ENCODE results near the gene PSMA6.
A peak's percentile ranks its signal among the peaks of the same experiment; 100 is the strongest.
"Not testable (repeated sequence)": the region's sequence is repeated elsewhere in the genome, so short reads cannot be mapped to it uniquely, and the experiment has no call there.

Gene PSMA6

DNA sequence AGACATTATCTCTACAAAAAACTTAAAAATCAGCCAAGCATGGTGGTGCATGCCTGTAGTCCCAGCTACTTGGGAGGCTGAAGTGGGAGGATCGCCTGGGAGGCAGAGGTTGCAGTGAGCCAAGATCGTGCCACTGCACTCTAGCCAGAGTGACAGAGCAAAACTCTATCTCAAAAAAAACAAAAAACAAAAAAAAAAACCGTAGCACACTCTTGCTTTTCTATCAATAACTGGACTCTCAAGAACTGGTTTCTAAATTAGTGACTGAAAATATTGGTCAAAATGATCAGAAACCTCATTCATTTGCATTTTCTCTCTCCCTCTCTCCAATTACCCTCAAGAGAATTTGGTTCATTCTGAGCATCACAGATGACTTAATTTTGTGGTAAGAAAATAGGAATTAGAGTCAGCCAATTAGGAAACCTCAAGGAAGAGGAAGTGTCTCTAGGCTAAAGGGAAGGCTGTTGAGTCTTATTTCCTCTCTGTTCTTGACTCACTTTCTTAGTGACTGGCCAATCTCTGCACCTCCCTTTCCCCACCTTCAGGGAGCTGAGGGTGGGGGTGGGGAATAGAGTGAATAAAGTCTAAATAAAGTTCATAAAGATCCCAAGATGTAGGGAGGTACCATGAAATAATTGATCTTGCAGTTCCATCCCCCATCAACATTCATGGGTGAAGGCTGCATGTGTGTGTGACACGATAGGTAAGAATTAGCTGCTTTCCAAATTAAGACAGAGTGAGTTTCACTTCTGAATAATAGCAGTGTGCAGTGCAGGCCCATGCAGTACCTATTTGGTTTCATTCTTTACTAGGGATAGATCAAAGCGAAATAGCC, 6.8 kb upstream of the PSMA6 start:
- no peak for DNase-seq

DNA sequence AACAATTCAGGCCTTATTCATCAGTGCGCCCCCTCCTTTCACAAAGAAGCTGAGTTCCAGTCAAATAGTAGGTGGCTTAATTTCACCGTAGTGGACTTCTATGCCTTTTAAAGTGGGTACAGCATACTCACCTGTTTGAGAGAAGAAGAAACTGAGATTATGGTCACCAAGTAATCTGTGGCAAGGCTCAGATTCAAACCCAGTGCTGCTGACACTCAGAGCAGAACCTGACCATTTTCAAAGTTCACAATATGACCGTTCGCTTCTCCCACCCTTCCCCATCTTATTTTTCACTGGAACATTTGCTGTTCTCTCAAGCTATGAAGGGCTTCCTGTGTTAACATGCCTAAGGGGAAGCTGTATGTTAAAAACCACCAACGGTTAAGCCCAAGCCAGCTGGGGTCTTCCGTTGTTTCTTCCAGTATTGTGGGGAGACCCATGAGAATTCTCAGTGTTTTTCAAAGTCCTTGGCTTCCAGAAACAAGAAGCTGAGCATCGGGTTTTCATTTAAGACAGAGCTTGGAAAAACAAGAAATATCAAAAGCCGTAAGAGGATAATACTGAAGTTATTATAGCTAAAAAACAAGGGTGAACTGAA, 6.1 kb upstream of the PSMA6 start:
- DNase-seq = no peak

DNA sequence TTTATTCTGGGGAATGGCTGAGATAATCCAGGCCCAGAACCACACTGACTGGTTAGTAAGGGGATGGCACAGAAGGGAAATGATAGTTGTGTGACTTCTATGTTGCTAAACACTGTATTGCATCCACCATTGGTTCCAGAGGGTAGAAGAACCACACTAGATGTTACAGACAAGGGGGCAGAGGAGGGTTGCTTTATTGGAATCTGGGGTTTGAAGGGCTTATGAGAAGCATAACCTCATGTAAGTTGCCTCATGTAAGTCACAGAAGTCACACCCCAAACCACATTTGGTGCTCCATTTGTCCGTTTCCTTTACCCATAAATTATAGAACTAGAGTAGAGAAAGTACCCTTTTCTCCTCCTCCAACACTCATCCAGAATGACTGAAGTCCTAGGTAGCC, 5.5 kb upstream of the PSMA6 start:
- DNase-seq = no peak

DNA sequence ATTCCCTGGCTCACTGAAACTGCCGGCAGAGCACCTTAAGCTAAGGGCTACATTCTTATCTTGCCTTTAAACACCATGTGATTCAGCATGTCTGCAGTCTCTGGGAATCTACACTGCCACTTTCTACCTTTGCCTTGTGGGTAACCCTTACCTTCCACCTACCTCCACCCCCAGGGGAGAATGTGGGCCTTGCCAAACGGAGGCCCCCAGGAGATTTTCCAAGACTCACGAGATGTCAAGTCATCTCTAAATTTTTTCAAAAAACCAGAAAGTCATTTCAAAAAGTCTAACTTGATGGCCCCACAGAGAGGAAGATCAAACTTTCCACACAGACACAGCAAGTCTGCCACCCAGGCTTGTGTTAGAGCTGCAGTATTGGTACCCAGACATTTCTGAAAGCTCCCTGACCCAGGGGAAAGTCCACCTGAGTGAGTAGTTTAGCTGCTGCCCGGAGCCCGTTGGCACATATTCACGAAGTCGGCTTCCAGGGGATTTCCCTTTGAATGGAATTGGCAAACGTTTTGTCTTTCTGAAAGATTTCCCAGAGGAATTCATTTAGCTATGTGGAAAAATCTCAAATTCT, 4.7 kb upstream of the PSMA6 start:
- no peak for DNase-seq

DNA sequence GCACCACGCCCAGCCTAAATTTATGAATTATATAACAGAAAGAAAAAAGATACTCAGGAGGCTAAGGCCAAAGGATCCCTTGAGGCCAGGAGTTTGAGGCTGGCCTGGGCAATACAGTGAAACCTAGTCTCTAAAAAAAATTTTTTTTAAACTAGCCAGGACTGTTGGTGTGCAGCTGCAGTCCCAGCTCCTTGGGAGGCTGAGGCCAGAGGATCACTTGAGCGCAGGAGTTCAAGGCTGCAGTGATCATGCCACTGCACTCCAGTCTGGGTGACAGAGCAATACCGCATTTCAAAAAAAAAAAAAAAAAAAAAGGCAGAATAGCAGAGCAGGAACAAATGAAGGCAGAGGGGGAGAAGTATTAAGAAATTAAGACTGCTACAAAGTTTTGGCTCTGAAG, 2.6 kb upstream of the PSMA6 start:
- no peak for DNase-seq

DNA sequence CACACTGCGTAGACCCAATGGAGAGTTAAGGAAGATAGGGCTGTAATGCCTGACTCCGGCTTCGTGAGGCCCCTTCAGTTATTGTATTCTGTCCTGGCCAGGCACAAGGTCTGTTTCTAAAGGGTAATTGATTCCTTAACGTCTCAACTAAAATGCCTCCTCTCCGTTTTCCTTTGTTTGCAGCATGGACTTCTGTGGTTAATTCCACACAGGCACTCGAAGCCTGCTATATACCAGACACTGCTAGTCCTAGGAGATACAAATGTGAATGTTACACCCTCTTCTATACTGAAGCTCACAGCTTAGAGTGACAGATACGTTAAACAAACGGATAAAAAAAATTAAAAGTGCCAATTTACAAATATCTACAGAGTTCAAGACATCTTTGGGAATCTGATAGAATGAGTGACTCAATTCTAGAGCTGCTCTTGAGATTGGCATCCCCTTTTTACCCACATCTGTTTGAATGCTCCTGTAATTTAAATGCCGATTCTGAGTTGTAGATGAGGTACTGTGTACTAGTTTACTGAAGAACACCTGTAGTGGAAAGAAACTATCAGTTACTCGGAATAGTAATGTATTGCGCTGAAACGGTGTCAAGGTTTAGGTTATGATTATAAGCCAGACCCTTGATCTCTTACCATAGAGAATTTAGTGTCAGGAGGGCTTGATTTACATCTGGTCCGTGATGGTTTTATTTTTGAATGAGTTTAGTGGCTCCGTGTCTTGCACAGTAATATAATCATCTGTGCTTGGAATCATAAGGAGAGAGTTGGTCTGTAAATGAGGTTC, 784 bp downstream of the PSMA6 start:
- no peak for DNase-seq

DNA sequence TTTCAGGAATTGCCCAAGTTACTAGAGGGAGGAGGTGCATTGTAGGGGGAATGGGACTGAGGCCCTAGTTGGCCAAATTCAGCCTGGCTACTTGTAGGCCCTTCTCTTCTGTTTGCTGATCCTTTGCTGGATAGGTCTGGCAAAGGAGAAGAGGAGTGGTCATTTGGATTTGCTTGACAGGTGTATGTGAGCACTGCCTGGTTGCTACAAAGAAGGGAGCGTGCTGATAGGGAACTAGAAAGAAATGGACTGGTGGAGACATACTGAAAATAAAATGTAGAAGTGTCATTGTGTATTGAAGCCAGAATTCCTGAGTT, 3.6 kb downstream of the PSMA6 start:
- no peak for DNase-seq

DNA sequence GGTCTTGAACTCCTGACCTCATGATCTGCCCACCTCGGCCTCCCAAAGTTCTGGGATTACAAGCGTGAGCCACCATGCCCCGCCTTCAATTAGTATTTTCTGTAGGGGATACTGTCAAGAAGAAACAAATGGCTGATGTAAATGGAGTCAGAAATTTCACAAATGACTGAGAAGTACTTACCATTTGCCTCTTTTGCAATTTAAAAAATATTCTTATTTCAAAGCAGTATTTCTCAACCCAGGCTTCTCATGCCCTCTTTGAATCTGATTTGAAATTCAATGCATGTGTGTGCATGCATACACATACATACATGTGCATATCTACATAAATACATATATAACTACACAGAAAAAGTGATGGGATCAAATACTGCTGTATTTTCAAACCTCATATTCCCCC, 4.4 kb downstream of the PSMA6 start:
- DNase-seq = no peak

DNA sequence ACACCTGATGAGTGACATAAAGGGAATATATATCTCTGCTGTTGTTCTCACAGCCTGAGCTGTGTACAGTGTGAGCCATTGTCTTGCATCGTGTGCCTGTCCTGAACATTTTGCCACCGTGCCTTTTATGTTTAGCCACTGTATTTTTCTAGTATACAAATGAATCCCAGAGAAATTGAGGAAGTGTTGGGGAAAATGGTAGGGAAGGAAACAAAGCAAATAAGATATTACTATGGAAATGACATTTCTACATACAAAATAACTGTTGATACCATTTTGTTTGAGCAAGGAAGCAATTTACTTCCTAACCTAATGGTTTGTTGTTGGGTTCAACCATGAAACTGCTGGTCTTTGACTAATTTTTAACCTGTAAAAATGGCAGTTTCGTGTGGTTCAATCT, 5.5 kb downstream of the PSMA6 start:
- no peak for DNase-seq

DNA sequence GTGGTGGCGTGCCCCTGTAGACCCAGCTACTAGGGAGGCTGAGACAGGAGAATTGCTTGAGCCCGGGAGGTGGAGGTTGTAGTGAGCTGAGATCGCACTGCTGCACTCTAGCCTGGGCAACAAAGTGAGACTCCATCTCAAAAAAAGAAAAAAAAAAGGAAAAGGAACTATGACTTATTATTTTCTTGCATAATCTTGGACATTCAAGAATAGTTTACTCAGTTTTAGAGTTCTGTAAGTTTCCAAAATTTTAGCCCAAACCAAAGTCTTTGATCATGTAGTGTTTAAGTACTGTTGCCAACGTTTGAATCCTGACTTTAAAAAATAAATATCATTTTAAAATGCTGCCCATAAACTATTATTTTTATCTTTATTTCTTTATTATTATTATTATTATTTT, 6.2 kb downstream of the PSMA6 start:
- DNase-seq = no peak

DNA sequence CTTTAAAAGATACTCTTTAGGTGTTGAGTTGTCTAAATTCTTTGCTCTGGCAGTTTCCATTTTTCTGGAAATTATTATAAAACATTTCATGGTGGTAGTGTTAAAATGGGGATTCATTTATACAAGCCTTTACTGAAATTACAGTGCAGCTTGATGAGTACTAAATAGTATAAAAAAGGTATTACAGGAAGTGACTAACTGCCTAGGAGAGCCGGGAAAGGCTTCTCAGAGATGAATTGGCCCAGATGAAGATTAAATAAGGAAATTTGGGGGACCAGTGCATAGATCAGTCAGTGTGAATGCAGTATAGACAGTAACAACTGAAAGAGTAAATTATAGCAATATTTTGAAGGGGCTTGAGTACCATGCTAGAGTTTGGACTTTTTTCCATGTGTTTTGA, 7.5 kb downstream of the PSMA6 start:
- DNase-seq = no peak

DNA sequence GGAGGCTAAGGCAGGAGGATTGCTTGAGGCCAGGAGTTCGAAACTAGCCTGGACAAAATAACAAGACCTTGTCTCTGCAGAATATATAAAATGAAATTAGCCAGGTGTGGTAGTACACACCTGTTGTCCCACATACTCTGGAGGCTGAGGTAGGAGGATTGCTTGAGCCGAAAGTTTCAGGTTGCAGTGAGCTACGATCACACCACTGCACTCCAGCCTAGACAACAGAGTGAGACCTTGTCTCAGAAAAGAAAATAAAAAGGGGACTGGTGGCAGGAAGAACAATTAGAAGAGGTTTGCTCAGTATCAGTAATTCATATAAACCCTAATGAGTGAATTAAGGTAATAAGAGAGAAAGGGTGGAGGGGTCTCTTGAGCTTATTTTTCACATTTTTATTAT, 8.0 kb downstream of the PSMA6 start:
- DNase-seq = no peak

DNA sequence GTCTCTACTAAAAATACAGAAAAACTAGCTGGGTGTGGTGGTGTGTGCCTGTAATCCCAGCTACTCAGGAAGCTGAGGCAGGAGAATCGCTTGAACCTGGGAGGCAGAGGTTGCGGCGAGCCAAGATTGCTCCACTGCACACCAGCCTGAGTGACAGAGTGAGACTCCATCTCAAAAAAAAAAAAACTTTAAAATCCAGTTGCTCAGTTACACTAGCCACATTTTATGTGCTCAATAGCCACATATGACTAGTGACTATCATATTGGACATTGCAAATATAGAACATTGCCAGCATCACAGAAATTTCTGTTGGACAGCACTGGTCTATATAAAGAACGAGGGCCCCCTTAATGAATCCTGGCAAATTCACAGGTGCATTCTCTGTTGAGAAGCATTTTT, 9.2 kb downstream of the PSMA6 start:
- DNase-seq = not testable (repeated sequence)

DNA sequence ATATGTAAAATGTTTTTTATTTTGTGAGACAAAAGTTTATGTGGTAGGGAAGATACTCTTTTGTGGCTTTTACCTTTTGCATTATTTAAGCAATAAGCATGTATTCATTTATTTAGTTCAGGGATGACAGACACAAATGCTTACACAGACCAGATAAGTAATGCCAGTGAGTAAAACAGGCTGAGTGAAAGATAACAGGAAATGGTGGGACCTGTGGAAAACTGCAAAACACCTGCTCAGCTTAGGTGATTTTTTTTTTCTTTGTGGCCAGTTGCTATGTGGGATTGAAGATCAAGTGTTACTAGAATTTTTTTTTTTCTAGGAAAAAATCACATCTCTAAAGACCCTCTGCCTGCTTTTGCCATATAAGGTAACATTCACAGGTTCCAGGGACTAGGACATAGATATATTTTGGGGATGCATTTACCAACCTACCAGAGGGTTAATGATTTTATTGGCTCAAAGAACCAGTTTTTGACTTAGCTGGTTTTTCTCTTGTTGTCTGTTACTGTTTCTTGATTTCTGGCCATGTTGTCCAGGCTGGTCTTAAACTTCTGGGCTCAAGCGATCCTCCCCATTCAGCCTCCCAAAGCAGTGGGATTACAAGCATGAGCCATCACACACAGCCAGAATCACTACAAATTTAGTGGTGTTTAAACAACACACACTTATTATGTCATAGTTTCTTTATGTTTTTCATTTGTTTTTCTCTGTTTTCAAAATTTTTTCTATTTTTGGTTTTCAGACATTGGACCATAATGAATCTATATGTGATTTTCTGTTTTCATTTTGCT, 9.8 kb downstream of the PSMA6 start:
- peak; percentile 2 for DNase-seq

DNA sequence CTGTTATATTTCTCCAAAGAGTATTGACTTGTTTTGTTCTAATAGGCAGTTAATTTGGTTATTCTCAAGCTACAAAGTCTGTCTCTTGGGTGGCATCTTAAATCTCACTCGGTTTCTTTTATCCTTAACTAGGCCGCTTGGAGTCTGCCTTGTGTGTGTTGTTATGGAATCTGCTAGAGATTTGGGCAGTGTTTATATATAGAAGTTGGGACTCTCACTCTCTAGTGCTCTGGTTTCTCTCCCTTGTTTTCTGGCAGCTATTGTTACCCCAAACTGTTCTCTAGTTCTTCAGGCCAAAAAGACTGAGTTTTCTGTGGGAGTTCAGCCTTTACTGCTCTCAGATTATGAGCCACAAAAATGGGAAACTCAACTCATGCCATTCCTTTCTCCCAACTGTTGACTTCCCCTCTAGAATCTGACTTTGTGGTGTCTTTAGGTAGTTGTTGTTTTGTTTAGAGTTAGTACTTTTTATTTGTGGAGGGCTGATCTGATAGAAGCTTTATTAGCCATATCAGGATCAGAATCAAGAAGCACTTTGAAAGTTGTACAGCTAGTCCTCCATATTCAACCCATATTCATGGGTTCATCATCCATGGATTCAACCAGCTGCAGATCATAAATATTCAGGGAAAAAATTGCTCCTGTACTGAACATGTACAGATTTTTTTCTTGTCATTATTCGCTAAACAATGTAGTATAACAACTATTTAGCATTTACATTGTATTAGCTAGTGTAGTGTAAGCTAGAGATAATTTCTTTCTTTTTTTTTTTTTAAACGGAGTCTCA, 11.2 kb downstream of the PSMA6 start:
- no peak for DNase-seq

DNA sequence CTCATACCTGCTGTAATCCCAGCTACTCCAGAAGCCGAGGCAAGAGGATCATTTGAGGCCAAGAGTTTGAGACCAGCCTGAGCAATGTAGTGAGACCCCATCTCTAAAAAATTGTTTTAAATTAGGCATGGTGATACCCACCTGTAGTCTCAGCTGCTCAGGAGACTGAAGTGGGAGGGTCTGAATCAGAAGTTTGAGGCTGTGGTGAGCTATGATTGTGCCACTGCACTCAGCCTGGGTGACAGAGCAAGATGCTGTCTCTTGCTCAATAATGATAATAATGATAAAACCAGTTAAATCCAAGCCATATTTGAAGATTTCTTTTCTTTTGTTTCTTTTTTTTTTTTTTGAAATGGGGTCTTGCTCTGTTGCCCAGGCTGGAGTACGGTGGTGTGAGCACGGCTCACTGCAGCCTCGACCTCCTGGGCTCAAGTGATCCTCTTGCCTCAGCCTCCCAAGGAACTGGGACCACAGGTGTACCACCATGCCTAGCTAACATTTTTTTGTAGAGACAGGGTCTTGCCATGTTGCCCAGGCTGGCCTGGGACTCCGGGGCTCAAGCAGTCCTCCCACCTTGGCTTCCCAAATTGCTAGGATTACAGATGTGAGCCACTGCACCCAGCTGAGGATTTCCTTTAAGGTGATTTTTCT, 12.8 kb downstream of the PSMA6 start:
- DNase-seq = no peak

DNA sequence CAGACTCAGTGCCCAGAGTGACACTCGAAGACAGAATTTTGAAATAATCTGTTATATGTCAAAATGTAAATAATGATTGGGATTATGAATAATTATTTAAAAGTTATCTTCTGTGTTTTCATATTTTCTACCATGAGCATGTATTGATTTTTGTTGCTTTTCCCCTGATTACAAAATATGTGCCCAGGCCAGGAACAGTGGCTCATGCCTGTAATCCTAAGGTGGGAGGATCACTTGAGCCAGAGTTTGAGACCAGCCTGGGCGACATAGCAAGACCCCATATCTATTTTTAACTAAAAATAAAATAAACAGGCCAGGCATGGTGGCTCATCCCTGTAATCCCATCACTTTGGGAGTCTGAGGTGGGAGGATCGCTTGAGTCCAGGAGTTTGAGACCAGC, 13.5 kb downstream of the PSMA6 start:
- DNase-seq = no peak

DNA sequence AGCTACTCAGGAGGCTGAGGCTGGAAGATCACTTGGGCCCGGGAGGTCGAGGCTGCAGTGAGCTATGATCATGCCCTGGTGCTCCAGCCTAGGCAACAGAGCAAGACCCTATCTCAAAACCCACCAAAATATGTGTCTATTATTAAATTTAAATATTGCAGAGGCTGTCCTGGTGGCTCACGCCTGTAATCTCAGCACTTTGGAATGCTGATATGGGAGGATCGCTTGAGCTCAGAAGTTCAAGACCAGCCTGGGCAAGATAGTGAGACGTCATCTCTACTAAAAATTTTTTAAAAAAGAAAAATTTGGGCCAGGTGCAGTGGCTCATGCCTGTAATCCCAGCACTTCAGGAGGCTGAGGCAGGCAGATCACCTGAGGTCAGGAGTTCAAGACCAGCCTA, 13.9 kb downstream of the PSMA6 start:
- DNase-seq = no peak

DNA sequence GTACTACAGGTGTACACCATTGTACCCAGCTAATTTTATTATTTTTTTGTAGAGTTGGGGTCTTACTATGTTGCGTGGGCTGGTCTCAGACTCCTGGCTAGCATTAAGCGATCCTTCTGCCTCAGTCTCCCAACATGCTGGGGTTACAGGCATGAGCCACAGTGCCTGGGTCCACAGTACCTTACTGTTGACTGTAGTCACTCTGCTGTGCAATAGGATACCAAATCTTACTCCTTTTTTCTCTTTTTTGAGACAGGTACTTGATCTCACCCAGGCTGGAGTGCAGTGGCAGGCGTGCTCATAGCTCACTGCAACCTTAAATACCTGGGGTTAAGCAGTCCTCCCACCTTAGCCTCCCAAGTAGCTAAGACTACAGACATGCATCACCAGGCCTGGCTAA, 25.6 kb downstream of the PSMA6 start:
- DNase-seq = no peak

DNA sequence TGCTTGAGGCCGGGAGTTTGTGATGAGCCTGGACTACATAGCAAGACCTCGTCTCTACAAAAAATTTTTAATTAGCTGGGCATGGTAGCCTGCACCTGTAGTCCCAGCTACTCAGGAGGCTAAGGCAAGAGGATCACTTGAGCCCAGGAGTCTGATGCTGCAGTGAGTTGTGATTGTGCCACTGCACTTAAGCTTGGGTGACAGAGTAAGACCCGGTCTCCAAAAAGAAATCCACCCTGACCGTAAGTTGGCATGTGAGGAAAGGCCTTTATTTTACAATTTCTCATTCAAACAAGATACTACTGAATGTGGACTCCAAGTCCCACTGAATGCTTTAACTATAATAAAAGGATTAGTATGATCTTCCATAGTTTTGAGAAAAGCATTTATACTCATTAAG, 27.3 kb downstream of the PSMA6 start:
- no peak for DNase-seq

DNA sequence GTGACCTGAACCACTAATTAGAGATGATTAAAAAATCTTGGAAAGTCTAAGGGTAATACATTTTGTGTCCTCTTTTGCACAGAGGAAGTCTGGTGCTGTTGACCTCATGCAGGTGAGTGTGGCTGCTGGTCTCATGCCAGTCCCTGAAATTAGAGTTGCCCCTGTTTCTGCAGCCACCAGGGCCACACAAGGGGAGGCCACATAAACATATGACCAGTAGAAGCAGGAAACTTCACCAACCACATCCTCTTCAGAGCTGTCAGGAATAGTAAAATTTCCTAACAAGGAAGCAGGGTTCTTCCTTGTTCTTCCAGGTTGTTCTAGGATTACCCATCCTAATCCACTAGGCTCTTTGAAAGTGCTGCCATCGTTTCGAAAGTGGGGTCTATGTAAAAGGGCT, 28.3 kb downstream of the PSMA6 start:
- no peak for DNase-seq

DNA sequence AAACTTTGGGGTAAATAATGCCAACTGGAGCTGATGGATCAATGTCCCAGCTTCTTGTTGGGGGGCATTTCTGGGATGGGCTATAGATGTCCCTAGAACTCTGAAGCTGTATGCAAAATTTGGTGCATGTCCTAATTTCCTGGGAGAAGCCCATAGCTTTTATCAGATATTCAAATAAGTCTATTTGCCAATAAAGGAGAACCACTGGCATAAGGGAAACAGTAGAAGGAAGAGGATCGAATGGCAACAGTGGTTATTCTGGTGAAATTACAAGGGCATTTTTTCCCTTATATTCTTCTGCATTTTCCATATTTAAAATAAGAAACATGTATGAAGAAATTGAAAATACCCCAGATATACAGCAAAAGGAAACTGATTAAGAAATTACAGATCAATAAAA, 34.2 kb downstream of the PSMA6 start:
- DNase-seq = no peak

Measured in NCI-H146 (cell line).